GM13977 (cell line): ENCODE measurements around the gene MMP27.

ENCODE experiments used
- DNase-seq: peaks from one replicate; pipeline ENCODE4 v3.0.0; 2012; ENCODE audit warnings: low spot score
- in situ Hi-C: fragments of 300-500 bp; cut with MboI; formaldehyde crosslinking; loops from one replicate; pipeline ENCODE4 v1.12.0; 2022; ENCODE audit warnings: low sequenced_read_pairs, low pct_unique_long_range_greater_than_20kb, mixed read lengths, inconsistent platforms; ENCODE audit not compliant: unreplicated experiment
- TF ChIP-seq, protein P1 (sequence below): IDR thresholded peaks from 2 replicates; pipeline ENCODE4 v1.5.1; 2012; ENCODE audit warnings: mild to moderate bottlenecking, control low read depth; ENCODE audit not compliant: insufficient read depth; ENCODE audit errors: extremely low read depth, missing control alignments

MMP27 gene

GRCh38 chr11:102695201-102695600, 10.4 kb downstream of the MMP27 start:
- TF ChIP-seq, protein P1, sequence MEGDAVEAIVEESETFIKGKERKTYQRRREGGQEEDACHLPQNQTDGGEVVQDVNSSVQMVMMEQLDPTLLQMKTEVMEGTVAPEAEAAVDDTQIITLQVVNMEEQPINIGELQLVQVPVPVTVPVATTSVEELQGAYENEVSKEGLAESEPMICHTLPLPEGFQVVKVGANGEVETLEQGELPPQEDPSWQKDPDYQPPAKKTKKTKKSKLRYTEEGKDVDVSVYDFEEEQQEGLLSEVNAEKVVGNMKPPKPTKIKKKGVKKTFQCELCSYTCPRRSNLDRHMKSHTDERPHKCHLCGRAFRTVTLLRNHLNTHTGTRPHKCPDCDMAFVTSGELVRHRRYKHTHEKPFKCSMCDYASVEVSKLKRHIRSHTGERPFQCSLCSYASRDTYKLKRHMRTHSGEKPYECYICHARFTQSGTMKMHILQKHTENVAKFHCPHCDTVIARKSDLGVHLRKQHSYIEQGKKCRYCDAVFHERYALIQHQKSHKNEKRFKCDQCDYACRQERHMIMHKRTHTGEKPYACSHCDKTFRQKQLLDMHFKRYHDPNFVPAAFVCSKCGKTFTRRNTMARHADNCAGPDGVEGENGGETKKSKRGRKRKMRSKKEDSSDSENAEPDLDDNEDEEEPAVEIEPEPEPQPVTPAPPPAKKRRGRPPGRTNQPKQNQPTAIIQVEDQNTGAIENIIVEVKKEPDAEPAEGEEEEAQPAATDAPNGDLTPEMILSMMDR: no peak
- in situ Hi-C loops: no loop called here
- no peak for DNase-seq

- in situ Hi-C loops: no loop called here
Observed at GRCh38 chr11:102685754-102686153, 19.8 kb downstream of the MMP27 start.

DNA sequence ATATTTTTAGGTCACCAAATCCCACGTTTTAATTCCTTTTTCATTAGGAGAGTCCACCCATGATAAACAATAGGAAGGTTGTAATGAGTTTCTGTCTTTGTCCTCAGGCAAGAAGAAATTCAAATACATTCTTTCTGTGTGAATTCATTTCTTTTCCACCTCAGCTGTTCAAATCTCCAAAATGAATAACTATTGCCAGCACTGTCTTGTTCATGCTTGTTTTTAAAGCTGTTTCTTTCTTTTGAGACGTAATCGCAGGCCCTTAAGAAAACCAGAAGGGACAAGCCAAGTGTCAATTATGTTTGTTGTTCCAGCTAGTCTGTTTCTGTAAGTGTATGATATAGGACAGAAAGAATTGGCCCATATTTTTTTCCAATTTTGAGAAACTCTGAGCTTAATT, 20.2 kb downstream of the MMP27 start:
- no peak for DNase-seq
- TF ChIP-seq, protein P1: no peak
- in situ Hi-C loops: no loop called here

More at GRCh38 chr11:102685754-102686153, 19.8 kb downstream of the MMP27 start:
- DNase-seq: no peak
- TF ChIP-seq, protein P1: no peak

DNA sequence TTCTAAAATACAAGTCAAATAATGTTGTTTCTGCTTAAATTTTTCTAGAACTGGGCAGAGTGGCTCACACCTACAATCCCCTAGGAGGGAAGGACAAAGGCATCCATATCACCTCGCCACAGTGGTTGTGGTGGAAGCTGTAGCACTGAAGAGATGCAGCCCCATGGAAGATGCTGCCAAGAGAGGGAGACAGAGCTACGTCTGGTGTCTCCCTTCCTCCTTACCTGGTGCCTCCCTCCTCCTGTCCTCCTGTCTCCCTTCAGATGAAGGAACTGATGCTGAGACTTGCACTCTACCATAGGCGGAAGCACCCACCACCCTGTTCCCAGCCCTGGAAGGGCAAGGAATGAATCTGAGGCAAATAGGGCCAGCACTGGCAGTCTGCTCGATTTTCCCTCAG, 22.3 kb downstream of the MMP27 start:
- in situ Hi-C loops: no loop called here
- TF ChIP-seq, protein P1: peak; percentile 6
- DNase-seq: no peak

- TF ChIP-seq, protein P1: no peak
- DNase-seq: no peak
- in situ Hi-C loops: no loop called here
Observed at GRCh38 chr11:102680945-102681344, 24.6 kb downstream of the MMP27 start.

GRCh38 chr11:102678022-102678421, 27.5 kb downstream of the MMP27 start:
- in situ Hi-C loops: no loop called here
- TF ChIP-seq, protein P1: no peak
- no peak for DNase-seq

DNA sequence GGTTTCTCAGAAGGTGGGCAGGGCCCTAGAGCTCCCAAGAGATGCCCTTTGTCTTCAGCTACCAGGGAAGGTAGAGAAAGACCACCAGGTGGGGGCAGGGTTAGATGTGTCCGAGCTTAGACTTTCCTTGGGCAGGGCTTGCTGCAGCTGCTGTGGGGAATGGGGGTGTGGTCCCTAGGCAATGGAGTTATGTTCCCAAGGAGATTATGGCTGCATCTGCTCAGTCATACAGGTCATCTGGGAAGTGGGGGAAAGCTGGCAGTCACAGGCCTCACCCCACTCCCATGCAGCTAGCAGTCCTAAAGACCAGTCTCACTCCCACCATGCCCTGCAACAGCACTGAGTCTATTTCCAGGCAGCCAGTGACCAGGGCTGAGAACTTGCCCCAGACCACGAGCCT, 29.5 kb downstream of the MMP27 start:
- TF ChIP-seq, protein P1: no peak
- in situ Hi-C loops: no loop called here
- no peak for DNase-seq
